HepG2 (cell line): ENCODE measurements around the gene UBAP1L. TPM values are rescaled to one million over a fixed set of nuclear protein-coding genes. Genes with fewer than 3 reads are reported as not detected.

Experiments
- ARID3A ChIP-seq: IDR thresholded peaks from 2 replicates; pipeline ENCODE4 v1.6.1; 2012; ENCODE audit warnings: low read depth, low read length, improper control_type of control experiment
- CTCF ChIP-seq: sonication (generic); formaldehyde crosslinking; IDR thresholded peaks from 2 replicates; pipeline ENCODE4 v1.5.0; 2020; ENCODE audit warnings: mild to moderate bottlenecking, missing genetic modification reagents, moderate library complexity
- DMTF1 ChIP-seq: sonication (generic); formaldehyde crosslinking; IDR thresholded peaks from 2 replicates; pipeline ENCODE4 v1.4.0; 2020; ENCODE audit warnings: mild to moderate bottlenecking, missing genetic modification reagents
- GATAD2A ChIP-seq: IDR thresholded peaks from 2 replicates; pipeline ENCODE4 v1.6.1; 2016
- GMEB1 ChIP-seq: sonication (generic); formaldehyde crosslinking; IDR thresholded peaks from 2 replicates; pipeline ENCODE4 v1.5.1; 2020; ENCODE audit warnings: missing genetic modification reagents, mild to moderate bottlenecking, borderline replicate concordance
- HIVEP1 ChIP-seq: sonication (generic); formaldehyde crosslinking; IDR thresholded peaks from 2 replicates; pipeline ENCODE4 v1.4.0; 2020; ENCODE audit warnings: mild to moderate bottlenecking, missing genetic modification reagents
- KDM1A ChIP-seq: IDR thresholded peaks from 2 replicates; pipeline ENCODE4 v1.6.1; 2016; ENCODE audit warnings: missing compliant biosample characterization
- PATZ1 ChIP-seq: sonication (generic); formaldehyde crosslinking; IDR thresholded peaks from 2 replicates; pipeline ENCODE4 v1.4.0; 2020; ENCODE audit warnings: missing genetic modification reagents
- RFX1 ChIP-seq: fragments of 450-650 bp; IDR thresholded peaks from 2 replicates; pipeline ENCODE4 v1.6.1; 2017
- TIGD3 ChIP-seq: sonication (generic); formaldehyde crosslinking; IDR thresholded peaks from 2 replicates; pipeline ENCODE4 v1.5.1; 2020; ENCODE audit warnings: mild to moderate bottlenecking, missing genetic modification reagents, borderline replicate concordance
- TP53 ChIP-seq: sonication (generic); formaldehyde crosslinking; conservative IDR thresholded peaks from 2 replicates; pipeline ENCODE4 v1.4.0; 2020; ENCODE audit warnings: missing genetic modification reagents
- TRIM22 ChIP-seq: fragments of 450-650 bp; IDR thresholded peaks from 2 replicates; pipeline ENCODE4 v1.6.1; 2017
- ZNF296 ChIP-seq: sonication (generic); formaldehyde crosslinking; conservative IDR thresholded peaks from 2 replicates; pipeline ENCODE4 v1.5.0; 2020; ENCODE audit warnings: mild to moderate bottlenecking, missing genetic modification reagents
- ZNF496 ChIP-seq: sonication (generic); formaldehyde crosslinking; IDR thresholded peaks from 2 replicates; pipeline ENCODE4 v1.8.1; 2023; ENCODE audit warnings: mild to moderate bottlenecking, moderate library complexity, missing genetic modification reagents; ENCODE audit not compliant: insufficient replicate concordance
- ZNF543 ChIP-seq: sonication (generic); formaldehyde crosslinking; IDR thresholded peaks from 2 replicates; pipeline ENCODE4 v1.4.0; 2020; ENCODE audit warnings: mild to moderate bottlenecking, missing genetic modification reagents
- ZNF577 ChIP-seq: sonication (generic); formaldehyde crosslinking; IDR thresholded peaks from 2 replicates; pipeline ENCODE4 v1.4.0; 2020; ENCODE audit warnings: mild to moderate bottlenecking, low read depth, missing genetic modification reagents, borderline replicate concordance
- polyA plus RNA-seq, 8 experiments: library from polyadenylated mRNA; depleted of rRNA in 3 of 8; stranded (reverse) in 7 of 8; unstranded in 1 of 8; fragments of >200 nt; fragmentation: Illumina TruSeq in 4 of 8; extraction: Trizol in 4 of 8; gene quantifications; 2 replicates each; pipeline versions ENCODE4 v1.2.1 to v1.2.3, GENCODE V29; 2011 to 2016; ENCODE audit warnings: low read depth in 4 of 8, missing spikeins in 1 of 8, mixed read lengths in 1 of 8; ENCODE audit not compliant: insufficient read depth in 1 of 8
- total RNA-seq, 5 experiments: library from RNA; depleted of rRNA; stranded (reverse); fragments of >200 nt; fragmentation: Illumina TruSeq; extraction: Trizol; gene quantifications; 2 replicates each; pipeline ENCODE4 v1.2.3, GENCODE V29; 2016; ENCODE audit warnings: low read depth in 1 of 5

The UBAP1L gene
- total and polyA plus RNA-seq, 2 of the 13 experiments (the other 11 are each of a cell fraction or from before 2014, with no cell fraction given): 0.86 to 1.4 TPM

- TF ChIP-seq CTCF (peak; percentile 17; the same call in 1 of the 2 replicates), GMEB1 (CRISPR knock-in tag) (no peak), GATAD2A (CRISPR knock-in tag) (peak; percentile 54; the same call in 1 of the 2 replicates), KDM1A (CRISPR knock-in tag) (peak; percentile 60; the same call in 1 of the 2 replicates), ZNF296 (CRISPR knock-in tag) (no peak), PATZ1 (0 out of 2 replicates have a peak, but pooled peaks have one; percentile 12), ZNF577 (CRISPR knock-in tag) (no peak), DMTF1 (CRISPR knock-in tag) (no peak), TRIM22 (no peak), RFX1 (no peak), ZNF496 (CRISPR knock-in tag) (no peak), HIVEP1 (no peak), TIGD3 (CRISPR knock-in tag) (no peak), ZNF543 (CRISPR knock-in tag) (no peak), TP53 (CRISPR knock-in tag) (no peak), ARID3A (no peak)
Observed at GRCh38 chr15:65055201-65055870, 59.7 kb downstream of the UBAP1L start (continued).
